Measurements from ENCODE around the gene UROC1.

Gene UROC1

GRCh38 chr3:126530171-126531050 lies 12.8 kb upstream of the UROC1 start:
- no peak for DNase-seq

- DNase-seq = no peak
Measured at GRCh38 chr3:126529585-126530170, 12.1 kb upstream of the UROC1 start.

GRCh38 chr3:126528800-126529541 lies 11.4 kb upstream of the UROC1 start:
- DNase-seq = no peak

- DNase-seq = no peak
Measured at GRCh38 chr3:126528419-126528799, 10.8 kb upstream of the UROC1 start.

- DNase-seq = no peak
Measured at GRCh38 chr3:126527455-126528211, 10.1 kb upstream of the UROC1 start.

GRCh38 chr3:126527006-126527405 lies 9.4 kb upstream of the UROC1 start:
- no peak for DNase-seq

- DNase-seq = no peak
Measured at GRCh38 chr3:126526668-126527005, 9.1 kb upstream of the UROC1 start.

GRCh38 chr3:126525853-126526667 lies 8.5 kb upstream of the UROC1 start:
- no peak for DNase-seq

- no peak for DNase-seq
Measured at GRCh38 chr3:126525091-126525852, 7.7 kb upstream of the UROC1 start.

GRCh38 chr3:126524429-126524988 lies 6.9 kb upstream of the UROC1 start:
- no peak for DNase-seq

GRCh38 chr3:126523745-126524428 lies 6.3 kb upstream of the UROC1 start, which contains the start of gene CHST13:
TSS of gene CHST13 (plus strand) at chr3:126524155. CDS start at chr3:126524333, 178 bp downstream.
- peak; percentile 33 for DNase-seq

GRCh38 chr3:126522363-126522788 lies 4.8 kb upstream of the UROC1 start:
- DNase-seq = peak; percentile 61

- no peak for DNase-seq
Measured at GRCh38 chr3:126521122-126521891, 3.7 kb upstream of the UROC1 start.

GRCh38 chr3:126519506-126520455 lies 2.2 kb upstream of the UROC1 start:
- no peak for DNase-seq

GRCh38 chr3:126518779-126519177 lies 1.2 kb upstream of the UROC1 start:
- DNase-seq = no peak

- DNase-seq = no peak
Measured at GRCh38 chr3:126517986-126518778, 609 bp upstream of the UROC1 start.

GRCh38 chr3:126516936-126517290 lies 660 bp downstream of the UROC1 start:
- no peak for DNase-seq
